Measurements from ENCODE around the gene ZC3H7B.
A peak's percentile ranks its signal among the peaks of the same experiment; 100 is the strongest.
"Not testable (repeated sequence)": the region's sequence is repeated elsewhere in the genome, so short reads cannot be mapped to it uniquely, and the experiment has no call there.

ZC3H7B gene

DNA sequence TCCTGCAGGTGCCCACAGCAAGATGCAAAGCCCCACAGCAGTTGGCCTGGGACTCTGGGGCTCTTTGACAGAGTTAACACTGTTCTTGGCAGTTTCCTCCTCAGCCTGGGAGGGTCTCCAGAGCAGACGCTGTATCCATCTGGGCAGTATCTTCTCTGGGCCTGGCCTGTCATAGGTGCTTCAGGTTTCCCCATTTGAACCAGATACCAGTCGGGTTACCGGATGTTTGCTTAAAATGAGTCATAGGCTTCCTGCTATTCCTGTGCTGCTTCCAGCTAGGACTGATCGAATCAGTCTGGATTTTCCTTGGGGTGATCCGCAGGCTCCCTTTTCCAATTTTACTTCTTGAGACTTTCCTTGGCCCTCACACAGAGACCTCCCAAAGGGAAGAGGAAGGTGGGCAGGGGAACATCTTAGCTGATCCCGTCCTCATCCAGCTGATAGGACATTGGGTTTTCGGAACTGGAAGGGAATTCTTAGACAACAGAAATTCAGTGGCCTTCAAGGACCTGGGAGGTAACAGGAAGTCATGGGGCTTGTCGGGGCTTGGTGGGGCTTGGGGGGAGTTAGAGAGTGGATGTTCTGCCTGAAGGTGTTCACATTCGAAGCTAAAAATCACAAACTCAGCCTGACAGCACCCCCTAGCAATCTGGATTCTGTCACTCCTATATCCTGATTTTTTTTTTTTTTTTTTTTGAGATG lies 12.9 kb upstream of the ZC3H7B start:
- no peak for DNase-seq

DNA sequence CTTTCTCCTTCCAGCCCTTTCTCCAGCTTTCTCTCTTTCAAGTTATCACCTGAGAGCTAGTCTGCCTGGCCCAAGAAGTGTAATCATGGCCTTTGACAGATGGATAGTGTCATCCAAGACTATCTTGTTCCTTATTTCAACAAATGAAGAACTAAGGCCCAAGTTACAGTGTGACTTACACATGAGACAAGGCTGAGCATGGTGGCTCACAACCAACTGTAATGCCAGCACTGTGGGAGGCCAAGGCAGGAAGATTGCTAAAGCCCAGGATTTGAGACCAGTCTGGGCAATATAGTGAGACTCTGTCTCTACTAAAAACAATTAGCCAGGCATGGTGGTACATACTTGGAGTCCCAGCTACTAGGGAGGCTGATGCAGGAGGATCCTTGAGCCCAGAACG lies 11.7 kb upstream of the ZC3H7B start:
- DNase-seq = no peak

DNA sequence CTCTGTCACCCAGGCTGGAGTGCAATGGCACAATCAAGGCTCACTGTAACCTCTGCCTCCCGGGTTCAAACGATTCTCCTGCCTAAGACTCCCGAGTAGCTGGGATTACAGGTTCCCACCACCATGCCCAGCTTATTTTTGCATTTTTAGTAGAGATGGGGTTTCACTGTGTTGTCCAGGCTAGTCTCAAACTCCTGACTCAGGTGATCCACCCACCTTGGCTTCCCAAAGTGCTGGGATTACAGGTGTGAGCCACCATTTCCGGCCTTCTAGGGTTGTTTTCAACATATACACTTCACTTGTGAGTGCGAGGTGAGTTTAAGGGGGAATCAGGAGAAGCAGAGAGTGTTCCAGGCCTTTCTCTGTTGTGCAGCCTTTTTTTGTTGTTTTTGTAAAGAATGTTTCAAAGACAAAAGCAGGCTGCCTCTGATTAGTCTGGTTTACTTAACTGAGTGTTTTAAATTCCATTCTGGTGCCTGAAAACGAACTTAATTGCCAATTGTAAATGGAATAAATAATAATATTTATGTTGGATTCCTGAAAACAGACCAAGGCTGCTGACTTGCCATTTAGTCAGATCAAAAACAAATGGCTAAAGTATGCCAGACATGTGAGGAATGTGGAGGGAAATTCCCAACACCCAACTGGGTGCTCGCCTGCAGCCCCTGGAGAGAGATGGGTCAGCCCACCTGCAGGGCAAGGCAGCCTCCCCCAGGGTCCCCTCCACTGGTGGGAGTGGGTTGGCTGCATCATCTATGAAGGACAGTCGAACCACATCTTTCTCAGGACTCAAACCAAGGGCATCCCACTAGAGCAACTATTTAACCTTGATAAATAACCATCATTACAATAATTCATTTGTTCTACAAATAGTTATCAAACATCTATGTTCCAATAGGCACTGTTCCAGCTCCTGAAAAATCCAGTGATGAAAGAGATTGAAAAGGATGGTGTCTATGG lies 10.8 kb upstream of the ZC3H7B start:
- no peak for DNase-seq

DNA sequence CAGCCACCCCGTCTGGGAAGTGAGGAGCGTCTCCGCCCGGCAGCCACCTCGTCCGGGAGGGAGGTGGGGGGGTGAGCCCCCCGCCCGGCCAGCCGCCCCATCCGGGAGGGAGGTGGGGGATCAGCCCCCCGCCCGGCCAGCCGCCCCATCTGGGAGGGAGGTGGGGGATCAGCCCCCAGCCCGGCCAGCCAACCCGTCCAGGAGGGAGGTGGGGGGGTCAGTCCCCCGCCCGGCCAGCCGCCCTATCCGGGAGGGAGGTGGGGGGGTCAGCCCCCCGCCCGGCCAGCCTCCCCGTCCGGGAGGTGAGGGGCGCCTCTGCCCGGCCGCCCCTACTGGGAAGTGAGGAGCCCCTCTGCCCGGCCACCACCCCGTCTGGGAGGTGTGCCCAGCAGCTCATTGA lies 6.5 kb upstream of the ZC3H7B start:
- not testable (repeated sequence) for DNase-seq

DNA sequence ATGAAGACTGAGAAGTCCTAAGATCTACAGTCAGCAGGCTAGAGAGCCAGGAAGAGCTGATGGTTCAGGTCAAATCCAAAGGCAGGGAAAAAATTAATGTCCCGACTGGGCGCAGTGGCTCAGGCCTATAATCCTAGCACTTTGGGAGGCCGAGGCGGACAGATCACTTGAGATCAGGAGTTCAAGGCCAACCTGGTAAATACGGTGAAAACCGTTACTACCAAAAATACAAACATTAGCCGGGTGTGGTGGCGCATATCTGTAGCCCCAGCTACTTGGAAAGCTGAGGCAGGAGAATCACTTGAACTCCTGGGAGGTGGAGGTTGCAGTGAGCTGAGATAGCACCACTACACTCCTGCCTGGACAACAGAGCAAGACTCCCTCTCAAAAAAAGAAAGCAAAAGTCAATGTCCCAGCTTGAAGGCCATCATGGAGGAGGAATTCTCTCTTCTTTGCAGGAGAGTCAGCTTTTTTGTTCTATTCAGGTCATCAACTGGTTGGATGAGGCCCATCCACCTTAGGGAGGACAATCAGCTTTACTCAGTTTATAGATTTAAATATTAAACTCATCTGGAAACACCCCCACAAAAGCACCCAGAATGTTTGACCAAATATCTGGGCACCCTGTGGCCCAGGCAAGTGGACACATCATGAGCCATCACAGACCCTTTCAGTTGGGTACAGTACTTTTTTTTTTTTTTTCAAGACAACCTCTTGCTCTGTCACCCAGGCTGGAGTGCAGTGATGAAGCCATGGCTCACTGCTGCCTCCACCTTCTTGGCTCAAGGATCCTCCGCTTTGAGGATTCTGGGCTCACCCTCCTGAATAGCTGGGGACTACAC lies 4.3 kb upstream of the ZC3H7B start:
- no peak for DNase-seq

DNA sequence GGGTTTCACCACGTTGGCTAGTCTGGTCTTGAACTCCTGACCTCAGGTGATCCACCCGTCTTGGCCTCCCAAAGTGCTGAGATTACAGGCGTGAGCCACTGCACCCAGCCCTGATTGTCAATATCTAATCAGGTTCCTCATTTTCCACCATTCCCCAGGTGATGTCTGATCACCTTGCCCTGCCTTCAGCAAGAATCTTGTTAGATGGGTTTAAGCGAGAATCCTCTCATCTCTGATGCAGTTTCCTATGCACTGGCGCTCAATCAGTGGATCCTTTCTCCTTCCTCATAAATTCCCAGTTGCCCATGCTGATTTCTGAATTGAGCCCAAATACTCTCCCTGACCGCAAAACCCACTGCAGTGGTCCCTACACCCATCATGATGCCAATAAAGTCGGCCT lies 664 bp upstream of the ZC3H7B start:
- DNase-seq = no peak

DNA sequence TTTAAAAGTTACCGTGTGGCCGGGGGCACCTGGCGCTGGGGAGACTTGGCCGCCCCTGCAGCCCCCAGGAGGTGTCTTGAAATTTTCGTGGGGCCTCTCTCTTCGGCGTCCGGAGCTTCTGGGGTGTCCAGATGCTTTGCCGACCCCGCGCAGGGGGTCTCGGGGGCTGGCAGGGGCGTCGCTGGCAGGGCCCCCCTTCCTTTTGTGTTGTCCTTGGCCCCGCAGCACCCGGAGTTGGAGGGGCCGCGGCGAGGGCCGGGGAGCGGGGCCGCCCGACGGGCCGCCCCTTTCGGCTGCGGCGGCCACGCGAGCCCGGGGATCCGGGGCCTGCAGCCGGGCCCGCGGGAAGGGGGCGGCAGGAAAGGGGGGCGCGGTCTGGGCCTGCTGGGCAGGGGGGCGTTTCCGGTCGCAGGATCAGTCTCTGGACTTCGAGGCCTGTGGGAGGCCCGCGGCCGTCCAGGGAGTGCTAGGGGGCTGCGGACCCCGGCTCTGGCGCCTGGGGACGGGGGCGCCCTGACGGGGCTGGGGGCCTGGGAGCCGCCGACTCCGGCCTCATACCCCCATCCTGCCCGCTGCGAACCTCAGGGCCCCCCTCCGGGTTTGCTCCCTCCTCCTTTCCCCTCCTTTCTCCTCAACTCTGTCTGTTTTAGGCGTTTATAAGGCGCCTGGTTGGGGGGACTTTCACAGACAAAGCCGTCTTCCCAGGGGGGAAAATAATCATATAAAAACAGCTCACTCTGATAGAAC lies 869 bp downstream of the ZC3H7B start:
- DNase-seq = peak; percentile 15

DNA sequence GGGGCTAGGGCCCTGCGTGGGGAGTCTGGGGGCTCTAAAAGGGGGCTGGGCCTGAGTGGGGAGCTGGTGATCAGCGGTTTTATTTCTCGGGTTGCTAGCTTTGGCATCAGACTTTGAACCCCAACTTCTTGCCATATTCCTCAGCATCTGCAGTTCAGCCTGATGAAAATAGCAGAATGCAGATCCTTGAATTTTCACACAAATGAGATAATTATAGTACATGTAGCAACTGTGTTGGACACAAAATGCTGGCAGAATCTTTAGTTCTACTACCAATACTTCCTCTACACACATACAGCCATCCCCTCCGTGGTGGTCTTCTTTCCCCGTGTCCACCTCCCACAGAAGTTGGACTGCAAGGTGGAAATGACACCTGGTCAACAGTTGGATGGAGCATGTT lies 1.5 kb downstream of the ZC3H7B start:
- no peak for DNase-seq

DNA sequence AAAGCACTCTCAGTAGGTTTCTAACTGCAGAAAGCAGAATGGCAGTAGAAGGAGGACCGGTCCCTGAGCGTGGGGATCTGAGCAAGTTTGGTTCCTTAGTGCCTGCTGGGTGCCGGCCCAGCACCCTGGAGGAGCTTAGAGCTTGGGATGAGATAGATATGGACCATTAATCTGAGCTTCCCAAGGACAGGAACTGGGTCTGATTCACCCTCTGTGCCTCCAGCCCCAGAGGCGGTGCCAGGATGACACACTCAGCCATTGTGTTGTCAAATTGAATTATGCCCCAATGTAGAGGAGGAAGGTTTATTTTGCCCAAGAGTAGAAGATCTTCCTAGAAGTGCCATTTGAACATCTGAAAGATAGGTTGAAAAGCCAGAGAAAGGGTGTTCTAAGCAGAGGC lies 4.3 kb downstream of the ZC3H7B start:
- no peak for DNase-seq

DNA sequence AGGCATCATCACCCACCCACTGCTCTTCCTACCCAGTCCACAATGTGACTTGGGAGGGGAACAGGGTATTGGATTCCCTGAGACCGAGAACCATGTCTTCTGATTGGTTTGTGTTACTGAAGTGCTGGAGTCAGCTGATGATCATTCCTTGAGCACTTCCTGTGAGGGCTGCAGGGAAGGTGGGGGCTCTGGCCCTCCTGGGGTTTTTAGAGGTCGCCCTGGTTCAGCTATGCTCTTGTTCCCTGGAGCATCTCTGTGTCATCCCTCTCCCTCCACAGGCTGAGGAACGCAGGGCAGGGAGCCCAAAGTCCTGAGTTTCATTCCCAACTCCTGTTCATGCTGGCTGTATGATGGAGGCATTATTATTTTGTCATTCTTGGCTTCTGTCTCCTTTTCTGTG lies 6.7 kb downstream of the ZC3H7B start:
- no peak for DNase-seq

DNA sequence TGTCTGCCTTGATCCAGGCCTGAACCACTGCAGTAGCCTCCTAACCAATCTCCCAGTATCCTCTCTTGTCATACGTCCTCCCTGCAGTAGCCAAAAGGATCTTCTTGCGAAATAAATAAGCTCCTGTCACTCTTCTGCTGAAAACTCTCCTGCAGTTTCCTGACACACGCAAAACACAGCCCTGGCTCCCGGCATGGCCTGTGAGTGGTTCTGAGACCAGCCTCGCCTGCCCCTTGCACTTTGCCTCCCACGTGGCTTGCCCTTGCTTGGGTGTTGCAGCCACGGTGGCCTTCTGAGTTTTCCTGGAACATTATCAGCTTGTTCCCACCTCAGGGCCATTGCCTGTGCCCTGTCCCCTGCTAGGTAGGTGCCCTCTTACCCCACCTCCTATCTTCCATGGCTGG lies 7.2 kb downstream of the ZC3H7B start:
- no peak for DNase-seq

DNA sequence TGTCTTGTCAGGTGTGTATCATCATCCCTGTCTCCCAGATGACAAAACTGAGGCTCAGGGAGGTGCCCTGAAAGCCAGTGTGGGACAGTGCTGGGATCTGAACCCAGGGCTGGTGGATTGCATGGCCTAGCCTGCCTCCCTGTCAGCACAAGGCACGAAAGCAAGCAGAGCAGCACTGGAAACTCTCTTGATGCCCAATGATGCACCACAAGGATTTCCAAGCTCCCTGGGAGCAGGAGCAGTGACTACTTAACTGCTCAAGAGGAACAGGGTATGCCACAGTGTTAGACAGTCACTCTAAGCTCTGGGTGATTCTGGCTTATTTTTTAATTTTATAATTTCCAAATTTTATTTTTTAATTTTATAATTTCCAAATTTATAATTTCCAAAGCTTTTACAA lies 9.0 kb downstream of the ZC3H7B start:
- no peak for DNase-seq

DNA sequence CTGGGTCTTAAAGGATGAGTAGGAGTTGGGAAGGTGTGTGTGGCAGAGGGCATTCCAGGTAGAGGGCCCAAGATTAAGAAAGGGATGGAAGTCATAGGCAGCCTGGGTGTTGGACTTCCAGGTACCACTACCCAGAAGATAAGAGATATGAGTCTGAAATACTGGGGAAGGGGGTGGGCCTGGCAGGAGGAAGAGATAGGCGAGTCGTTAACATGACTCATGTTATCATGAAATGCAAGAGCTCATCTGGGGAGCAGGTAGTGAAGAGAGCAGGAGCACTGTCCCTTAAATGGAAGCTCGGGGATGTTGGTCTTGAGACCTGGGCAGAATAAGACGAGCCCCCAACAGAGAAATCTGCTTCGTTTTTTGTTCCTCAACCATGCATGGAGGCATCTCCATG lies 10.2 kb downstream of the ZC3H7B start:
- no peak for DNase-seq

DNA sequence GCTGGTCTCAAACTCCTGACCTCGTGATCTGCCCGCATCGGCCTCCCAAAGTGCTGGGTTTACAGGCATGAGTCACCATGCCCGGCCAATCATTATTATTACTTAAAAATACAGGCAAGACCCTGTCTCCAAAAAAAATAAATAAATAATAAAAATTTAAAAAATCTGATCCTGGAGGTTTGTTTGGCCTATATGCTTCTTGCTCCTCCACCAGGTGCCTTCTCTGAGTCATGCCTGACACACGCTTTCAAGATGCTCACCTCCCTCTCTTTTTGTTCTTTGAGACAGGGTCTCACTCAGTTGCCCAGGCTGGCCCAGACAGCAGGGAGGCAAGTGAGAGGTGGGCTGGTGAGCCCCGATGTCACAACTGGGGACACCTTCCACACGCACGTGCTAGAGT lies 13.5 kb downstream of the ZC3H7B start:
- DNase-seq = no peak

DNA sequence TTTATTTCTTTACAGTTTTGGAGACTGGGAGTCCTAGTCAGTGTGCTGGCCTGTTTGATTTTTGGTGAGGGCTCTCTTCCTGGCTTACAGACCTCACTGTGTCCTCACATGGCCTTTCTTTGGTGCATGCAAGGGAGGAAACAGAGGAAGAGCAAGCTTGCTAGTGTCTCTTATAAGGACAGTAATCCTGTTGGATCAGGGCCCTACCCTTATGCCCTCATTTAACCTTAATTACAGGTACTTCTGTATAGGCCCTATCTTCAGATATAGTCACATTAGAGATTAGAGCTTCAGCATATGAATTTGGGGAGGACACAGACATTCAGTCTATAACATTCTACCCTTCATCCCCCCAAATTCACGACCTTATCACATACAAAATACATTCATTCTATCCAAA lies 14.3 kb downstream of the ZC3H7B start:
- no peak for DNase-seq

DNA sequence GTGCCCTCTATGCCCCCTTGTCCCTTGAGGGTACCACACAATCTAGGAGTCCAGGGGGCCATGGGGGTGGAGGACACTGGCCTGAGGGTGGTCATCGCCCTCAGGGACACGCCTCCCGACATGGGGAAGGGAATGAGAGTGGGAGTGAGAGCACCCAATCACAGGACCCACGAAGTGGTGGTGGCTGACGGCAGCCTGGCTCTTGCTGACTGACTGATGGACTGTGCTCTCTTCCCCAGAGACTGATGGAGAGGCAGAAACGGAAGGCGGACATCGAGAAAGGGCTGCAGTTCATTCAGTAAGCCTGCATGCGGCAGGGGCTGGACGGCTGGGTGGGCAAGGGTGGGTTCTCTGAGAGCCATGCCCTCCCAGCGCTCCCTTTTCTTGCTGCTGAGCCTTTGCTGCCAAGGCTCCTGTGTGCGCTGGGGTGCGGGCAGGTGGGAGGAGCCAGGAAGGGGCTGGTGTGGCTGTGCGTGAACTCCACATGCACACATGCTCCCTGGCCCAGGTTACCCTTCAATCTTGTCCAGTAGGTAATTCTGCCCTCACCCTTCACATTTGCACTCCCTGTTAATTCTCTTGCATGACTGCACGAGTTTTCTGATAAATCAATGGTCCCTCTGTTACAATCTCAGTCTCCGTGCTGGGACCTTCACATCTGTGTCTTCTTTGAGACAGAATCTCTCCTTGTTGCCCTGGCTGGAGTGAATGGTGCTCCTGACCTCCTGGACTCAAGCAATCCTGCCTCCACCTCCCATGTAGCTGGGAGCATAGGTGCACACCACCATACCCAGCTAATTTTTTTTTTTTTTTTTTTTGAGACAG lies 19.3 kb downstream of the ZC3H7B start:
- DNase-seq = no peak

DNA sequence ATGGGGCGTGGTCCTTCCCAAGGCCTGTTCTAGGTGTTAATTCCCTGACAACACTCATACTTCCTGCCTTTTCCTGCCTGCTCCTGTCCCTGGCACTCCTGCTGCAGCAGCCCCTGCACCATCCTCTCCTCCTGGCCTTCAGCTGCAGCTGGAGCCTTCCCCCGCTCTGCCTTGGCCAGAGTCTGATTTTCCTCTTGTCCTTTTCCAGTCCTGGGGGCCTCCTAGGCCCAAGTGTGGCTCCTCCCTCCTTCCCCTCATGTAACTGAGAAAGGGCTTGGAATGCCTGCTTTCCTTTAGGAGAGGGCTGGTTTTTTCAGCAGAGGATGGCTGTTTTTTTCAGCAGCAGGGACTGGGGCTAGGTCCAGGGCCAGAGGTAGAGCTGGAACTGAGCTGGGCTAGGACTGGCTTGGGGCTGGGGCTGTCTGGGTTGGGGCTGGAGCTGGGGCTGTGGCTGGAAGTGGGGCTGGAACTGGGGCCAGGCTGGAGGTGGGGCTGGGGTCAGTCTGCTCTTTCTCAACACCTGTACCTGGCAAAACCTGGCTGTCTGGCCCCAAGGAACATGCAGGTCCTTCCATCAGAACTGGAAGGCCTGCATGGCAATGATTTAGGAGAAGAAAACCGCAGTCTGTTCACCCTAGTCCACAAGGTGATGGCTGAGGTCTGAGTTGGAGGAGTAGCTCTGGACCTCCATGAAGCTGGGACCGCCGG lies 23.6 kb downstream of the ZC3H7B start:
- DNase-seq = no peak

DNA sequence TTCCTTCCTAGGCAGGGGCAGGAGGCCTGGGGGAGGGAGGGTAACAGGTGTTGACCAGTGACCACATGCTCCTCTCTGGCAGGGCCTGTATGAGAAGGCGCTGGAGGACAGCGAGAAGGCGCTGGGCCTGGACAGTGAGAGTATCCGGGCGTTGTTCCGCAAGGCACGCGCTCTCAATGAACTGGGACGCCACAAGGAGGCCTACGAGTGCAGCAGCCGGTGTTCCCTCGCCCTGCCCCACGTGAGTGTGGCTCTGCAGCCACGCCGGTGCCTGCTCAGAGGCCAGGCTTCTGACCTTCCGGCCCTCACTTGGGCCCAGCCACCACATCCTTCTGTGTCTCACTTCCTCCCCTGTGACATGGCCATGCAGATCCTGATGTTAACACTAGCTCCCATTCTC lies 25.8 kb downstream of the ZC3H7B start:
- no peak for DNase-seq

DNA sequence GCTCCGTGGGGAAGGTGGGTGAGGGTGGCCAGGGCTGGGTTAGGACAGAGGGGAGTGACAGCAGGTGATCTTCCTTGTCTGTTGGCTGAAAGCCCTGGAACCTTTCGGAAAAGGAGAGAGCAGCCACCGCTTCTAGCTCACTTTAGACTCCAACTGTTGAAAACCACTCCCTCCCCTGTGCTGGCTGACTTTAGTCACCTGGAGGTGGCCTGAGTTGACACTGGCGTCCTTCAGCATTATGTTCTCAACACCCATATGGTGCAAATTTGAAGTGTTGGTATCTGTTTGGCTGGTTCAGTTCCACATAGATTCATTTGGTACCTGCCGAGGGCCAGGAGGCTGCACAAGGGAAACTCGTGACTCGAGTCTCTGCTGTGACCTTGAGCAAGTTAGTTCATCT lies 28.8 kb downstream of the ZC3H7B start:
- no peak for DNase-seq

DNA sequence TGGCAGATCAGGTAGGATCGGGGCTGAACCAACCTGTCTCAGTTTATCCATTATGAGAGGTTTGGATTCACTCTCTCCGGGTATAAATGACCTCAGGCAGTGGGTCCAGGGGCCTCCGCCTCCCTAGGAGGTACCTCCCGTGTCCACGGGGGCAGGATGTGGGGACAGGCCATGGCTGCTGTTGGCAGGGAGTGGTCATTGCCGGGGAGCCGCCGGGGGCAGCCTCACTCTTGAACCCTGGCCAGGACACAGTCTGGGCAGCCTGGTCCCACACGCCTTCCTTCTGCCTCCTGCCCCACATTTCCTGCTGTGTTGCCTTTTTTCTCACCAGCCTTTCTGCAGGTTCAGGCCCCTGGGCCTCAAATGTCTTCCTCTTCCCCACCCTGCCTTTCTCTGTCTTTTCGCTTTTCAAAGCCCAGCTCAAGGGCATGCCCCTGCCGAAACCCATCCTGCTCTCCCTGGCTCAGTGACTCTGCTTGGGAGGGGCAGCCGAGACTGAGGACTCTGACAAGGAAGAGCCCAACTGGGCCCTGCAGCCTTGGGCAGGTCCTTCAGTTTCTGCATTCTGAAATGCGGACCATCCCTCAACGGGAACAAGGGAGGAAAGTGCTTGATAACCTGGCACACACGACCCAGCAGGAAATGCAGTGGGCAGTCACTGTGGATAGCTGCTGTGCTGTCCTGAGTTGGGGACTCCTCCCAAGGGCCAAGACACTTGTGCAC lies 31.1 kb downstream of the ZC3H7B start:
- no peak for DNase-seq
